KOPT-K1 (cell line): Measurements from ENCODE around the gene SLC45A1.

Source experiments
- H3K27ac ChIP-seq: fragments of 200-600 bp; sonication (generic); 2 replicates; pipeline ENCODE4 v1.5.1; 2016; ENCODE audit warnings: antibody characterized with exemption, mild to moderate bottlenecking, low read depth, low read length; ENCODE audit not compliant: poor library complexity, severe bottlenecking
- H3K36me3 ChIP-seq: fragments of 200-600 bp; sonication (generic); 2 replicates; pipeline ENCODE4 v1.5.1; 2017; ENCODE audit warnings: antibody characterized with exemption, mild to moderate bottlenecking, low read length, moderate library complexity; ENCODE audit not compliant: insufficient read depth
- H3K9me3 ChIP-seq: fragments of 200-600 bp; sonication (generic); 2 replicates; pipeline ENCODE4 v1.5.1; 2017; ENCODE audit warnings: antibody characterized with exemption, low read length, mild to moderate bottlenecking; ENCODE audit not compliant: insufficient read depth, poor library complexity, severe bottlenecking

The SLC45A1 gene

DNA sequence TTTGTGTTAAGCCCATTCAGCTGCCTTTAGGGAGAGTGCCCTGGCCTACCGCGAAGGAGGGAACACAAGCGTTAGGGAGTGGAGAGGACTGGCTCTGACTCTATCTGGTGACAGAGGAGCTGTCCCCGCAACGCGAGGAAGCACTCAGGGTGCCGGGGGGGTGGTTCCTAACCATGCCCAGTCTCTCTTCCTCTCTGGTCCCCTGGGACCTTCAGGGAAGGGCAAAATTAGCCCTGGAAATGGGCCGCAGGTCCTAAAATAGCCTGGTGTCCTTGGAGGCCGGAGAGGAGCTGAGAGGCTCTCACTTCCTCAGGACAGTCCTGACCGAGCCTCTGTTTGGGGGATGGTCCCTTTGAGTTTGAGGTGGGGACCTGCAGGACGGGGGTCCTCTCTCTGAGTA, 5.8 kb downstream of the SLC45A1 start:
- Histone ChIP-seq H3K27ac (no peak overlapping the region), H3K9me3 (no peaks in the 10 kb centered on the region), H3K36me3 (no peaks in the 10 kb centered on the region)

DNA sequence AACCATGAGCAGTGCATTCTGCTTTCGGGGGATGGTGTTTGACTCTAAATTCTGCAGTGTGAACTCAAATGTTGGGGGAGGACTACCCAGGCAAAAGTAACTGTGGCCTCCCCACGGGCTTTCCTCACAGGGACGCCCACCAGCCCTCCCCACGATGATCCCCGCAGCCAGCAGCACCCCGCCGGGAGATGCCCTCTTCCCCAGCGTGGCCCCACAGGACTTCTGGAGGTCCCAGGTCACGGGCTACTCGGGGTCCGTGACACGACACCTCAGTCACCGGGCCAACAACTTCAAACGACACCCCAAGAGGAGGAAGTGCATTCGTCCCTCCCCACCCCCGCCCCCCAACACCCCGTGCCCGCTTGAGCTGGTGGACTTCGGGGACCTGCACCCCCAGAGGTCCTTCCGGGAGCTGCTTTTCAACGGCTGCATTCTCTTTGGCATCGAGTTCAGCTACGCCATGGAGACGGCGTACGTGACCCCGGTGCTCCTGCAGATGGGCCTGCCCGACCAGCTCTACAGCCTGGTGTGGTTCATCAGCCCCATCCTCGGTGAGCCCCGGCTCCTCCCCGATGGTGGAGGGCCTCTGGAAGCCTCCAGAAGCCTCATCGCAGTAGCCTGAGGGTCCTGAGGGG, 6.4 kb downstream of the SLC45A1 start:
- Histone ChIP-seq H3K9me3 (no peaks in the 10 kb centered on the region), H3K27ac (no peak overlapping the region), H3K36me3 (no peaks in the 10 kb centered on the region)

DNA sequence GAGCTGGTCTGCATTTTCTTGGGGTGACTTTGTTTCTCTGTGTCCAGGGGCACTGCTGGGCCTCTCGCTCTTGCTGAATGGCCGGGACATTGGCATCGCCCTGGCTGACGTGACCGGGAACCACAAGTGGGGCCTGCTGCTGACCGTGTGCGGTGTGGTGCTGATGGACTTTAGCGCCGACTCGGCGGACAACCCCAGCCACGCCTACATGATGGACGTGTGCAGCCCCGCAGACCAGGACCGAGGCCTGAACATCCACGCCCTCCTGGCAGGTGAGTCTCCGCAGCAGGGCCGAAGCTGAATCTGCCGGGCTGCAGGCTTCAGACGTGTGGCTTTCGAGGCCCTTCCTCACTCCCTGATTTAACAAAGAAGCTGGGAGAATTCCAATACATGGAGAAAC, 7.9 kb downstream of the SLC45A1 start:
- no peaks in the 10 kb centered on the region for H3K9me3 ChIP-seq
- no peaks in the 10 kb centered on the region for H3K36me3 ChIP-seq
- H3K27ac ChIP-seq, result no peak overlapping the region

DNA sequence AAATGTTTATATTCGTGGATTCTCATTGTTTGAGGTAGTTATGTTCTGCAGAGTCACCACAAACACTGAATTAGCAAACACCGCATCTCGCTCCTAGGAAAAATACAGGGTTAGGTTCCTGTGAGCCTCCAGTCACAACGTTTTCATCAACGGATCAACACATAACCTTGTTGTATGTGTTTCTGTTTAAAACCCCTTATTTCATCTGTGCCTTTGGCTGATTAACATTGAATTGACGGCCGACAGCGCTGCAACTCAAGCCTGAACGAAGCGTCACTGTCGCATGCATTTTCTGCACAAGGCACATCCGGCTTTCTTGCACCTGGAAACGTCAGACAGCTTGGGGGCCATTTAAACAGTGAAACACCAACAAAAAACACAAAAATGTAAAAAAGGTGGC, 8.4 kb downstream of the SLC45A1 start:
- Histone ChIP-seq H3K9me3 (no peaks in the 10 kb centered on the region), H3K27ac (no peak overlapping the region), H3K36me3 (no peaks in the 10 kb centered on the region)

DNA sequence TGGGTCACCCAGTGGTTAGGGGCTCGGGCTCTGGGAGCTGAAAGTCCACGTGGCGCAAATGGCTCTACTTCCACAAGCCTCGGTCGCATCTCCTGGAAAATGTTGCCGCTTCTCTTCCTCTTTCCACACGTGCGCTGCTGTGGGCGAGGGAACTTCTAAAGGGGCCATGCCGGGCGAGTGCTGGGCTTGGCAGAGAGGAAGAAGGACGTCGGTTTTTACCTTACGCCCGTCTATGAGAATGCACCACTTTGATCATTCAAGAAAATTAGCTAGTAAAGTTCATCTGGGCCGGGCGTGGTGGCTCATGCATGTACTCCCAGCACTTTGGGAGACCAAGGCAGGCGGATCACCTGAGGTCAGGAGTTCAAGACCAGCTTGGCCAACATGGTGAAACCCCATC, 10.4 kb downstream of the SLC45A1 start:
- Histone ChIP-seq H3K9me3 (no peaks in the 10 kb centered on the region), H3K36me3 (no peaks in the 10 kb centered on the region), H3K27ac (no peak overlapping the region)

DNA sequence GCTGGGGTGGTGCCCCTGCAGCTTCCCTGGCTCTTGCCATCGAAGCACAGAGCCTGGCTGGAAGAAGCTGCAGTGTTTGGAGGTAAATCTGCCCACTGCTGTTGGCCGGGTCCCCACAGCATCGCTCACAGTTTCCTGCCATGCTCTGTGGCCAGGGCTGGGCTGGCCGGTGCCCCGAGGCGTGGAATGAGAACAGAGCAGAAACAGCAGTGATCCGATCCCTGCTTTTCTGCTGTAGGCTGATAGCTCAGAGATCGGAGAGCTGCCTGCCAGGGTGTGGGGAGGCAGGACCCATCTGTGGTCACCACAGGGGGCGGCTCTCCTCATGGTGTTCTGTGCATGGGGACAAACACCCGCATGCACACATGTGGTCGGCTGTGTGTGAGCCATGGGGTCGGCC, 11.5 kb downstream of the SLC45A1 start:
- Histone ChIP-seq H3K36me3 (no peaks in the 10 kb centered on the region), H3K9me3 (no peaks in the 10 kb centered on the region), H3K27ac (no peak overlapping the region)

DNA sequence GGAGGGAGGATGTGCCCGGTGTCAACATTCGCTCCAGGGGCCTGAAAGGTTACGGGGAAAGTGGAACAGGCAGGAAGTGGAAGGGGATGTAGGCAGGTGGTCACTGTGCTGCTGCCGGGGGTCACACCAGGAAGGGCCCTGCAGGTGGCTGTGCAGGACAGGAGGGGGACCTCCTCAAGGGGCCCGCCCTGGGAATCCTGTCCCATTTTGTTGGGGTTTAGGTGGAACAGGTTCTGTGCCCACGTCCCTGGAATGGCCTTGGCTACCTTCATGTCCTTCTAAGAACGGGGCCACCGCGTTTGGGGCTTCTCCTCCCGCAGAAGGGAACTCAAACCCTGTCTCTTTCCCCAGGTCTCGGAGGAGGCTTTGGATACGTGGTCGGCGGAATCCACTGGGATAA, 11.9 kb downstream of the SLC45A1 start:
- Histone ChIP-seq H3K27ac (no peak overlapping the region), H3K9me3 (no peaks in the 10 kb centered on the region), H3K36me3 (no peaks in the 10 kb centered on the region)

DNA sequence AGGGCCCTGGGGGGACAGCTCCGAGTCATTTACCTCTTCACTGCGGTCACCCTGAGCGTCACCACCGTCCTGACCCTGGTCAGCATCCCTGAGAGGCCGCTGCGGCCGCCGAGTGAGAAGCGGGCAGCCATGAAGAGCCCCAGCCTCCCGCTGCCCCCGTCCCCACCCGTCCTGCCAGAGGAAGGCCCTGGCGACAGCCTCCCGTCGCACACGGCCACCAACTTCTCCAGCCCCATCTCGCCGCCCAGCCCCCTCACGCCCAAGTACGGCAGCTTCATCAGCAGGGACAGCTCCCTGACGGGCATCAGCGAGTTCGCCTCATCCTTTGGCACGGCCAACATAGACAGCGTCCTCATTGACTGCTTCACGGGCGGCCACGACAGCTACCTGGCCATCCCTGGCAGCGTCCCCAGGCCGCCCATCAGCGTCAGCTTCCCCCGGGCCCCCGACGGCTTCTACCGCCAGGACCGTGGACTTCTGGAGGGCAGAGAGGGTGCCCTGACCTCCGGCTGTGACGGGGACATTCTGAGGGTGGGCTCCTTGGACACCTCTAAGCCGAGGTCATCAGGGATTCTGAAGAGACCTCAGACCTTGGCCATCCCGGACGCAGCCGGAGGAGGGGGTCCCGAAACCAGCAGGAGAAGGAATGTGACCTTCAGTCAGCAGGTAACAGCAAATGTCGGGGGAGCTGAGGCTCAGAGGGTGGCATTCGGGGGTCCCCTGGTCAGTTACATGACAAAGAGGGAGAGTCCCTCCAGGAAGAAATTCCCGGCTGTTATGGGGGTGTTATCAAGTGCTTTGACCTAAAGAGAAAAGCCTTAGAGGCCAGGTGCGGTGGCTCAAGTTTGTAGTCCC, 12.6 kb downstream of the SLC45A1 start:
- Histone ChIP-seq H3K9me3 (no peaks in the 10 kb centered on the region), H3K36me3 (no peaks in the 10 kb centered on the region), H3K27ac (no peak overlapping the region)

DNA sequence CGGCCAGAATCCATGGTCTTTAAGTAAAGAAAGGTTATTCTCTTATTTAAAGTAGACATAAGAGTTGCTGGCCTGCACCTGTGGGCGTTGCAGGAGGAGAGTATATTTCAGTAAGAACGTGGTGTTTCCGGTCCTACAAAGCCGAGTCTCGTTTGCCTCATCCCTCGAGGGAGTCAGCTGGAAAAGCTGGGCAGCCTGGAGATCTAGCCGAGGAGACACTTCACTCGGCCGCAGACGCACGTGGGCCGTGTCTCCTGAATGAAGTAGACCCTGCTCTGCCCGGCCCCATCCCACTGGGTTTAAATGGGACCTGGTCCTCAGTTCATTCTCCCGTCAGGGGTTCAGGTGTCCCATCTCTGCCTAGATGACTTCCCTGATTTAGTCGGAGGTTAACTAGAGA, 14.9 kb downstream of the SLC45A1 start:
- no peaks in the 10 kb centered on the region for H3K36me3 ChIP-seq
- H3K27ac ChIP-seq, result no peak overlapping the region
- H3K9me3 ChIP-seq, result peaks cover 9% of the 10 kb centered on the region

DNA sequence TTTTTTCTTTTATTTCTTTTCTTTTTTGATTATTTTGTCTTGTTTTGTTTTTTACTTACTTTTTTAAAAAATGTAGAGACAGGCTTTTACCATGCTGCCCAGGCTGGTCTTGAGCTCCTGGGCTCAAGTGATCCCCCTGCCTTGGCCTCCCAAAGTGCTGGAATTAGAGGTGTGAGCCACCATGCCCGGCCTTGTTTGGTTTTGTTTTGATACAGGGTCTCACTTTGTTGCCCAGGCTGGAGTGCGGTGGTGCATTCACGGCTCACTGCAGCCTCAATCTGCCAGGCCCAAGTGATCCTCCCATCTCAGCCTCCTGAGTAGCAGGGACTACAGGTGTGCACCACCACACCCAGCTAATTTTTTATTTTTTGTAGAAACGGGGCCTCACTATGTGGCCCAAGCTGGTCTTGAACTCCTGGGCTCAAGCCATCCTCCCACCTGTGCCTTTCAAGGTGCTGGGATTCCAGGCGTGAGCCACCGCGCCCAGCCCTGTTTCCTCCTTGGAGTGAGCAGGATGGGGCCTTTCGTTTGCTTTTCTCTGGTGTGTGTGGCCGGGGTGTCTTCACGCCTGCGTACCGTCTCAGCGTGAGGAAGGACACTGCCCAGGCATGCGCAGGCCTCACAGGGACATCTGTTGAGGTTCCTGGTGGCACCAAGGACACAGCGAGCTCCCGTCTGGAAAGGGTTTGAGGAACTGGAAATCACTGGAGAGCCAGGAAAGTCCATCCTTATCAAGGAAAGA, 15.5 kb downstream of the SLC45A1 start:
- H3K27ac ChIP-seq, result no peak overlapping the region
- H3K36me3 ChIP-seq, result no peaks in the 10 kb centered on the region
- H3K9me3 ChIP-seq, result peaks cover 10% of the 10 kb centered on the region

DNA sequence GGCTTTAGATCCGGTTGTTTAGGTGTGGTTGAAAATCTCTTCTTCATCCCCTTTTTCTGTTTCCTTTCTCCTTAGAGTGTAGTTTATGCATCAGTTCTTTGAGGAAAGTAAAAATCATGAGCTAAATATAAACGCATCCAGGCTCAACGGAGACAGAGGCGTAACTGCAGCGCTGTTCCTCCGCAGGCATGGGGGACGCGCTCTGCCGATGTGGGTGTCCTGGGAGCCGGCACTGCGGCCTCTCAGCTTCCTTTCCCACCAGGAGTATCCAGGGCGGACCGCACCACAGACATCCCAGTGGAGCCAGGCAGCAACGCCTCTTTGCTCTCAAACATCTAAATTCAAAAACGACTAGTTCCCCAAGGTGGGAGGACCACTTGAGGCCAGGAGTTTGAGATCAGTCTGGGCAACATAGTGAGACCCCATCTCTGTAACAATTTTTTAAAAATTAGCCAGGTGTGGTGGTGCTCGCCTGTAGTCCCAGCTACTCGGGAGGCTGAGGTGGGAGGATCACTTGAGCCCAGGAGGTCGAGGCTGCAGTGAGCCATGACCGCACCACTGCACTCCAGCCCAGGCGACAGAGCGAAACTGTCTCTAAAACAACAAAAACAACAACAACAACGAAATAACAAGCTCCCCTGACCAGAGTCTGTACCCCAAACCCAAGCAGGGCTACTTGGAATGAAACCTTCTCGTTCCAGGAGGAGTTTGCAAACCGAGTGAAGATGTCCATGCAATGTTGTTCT, 16.4 kb downstream of the SLC45A1 start:
- H3K9me3 ChIP-seq, result peaks cover 10% of the 10 kb centered on the region
- no peak overlapping the region for H3K27ac ChIP-seq
- H3K36me3 ChIP-seq, result no peaks in the 10 kb centered on the region

DNA sequence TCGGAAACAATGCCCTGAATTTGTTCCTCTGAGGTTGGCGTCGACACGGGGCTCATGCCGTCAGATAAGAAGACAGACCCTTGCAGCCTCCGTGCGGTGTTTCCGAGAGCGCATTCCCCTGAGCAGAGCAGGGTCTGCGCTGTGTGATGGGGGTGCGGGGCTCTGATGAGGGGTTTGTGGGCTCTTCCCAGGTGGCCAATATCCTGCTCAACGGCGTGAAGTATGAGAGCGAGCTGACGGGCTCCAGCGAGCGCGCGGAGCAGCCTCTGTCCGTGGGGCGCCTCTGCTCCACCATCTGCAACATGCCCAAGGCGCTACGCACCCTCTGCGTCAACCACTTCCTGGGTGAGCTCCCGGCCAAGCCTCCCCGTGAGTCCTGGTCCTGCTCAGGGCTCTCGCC, 17.3 kb downstream of the SLC45A1 start:
- Histone ChIP-seq H3K36me3 (no peaks in the 10 kb centered on the region), H3K9me3 (peaks cover 10% of the 10 kb centered on the region)

DNA sequence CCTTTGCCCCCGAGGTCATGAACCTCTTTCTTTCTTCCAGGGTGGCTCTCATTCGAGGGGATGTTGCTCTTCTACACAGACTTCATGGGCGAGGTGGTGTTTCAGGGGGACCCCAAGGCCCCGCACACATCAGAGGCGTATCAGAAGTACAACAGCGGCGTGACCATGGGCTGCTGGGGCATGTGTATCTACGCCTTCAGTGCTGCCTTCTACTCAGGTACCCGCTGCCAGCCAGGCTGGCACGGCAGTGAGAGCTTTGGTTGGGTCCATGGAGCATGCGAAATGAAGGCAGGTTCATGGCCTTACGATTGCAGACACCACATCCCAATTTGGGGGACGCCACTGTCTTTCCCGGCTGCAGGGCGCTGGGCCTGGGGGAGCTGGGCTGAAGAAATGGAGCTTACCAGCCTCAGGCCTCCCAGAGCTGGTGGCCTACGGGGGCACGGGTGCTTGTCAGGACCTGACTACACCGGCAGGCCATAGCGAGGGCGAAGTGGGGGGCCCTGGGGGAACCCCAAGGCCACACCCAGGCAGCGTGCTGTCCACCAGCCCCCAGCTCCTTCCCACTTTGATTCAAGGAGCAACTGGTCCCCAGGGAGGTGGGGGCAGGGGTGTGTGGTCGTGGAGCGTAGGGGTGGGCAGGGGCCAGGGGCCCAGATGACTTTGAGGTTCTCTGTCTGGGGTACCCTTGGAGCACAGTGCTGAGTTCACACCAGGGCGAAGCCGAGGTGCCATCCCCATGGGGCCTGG, 20.0 kb downstream of the SLC45A1 start:
- Histone ChIP-seq H3K36me3 (no peaks in the 10 kb centered on the region), H3K9me3 (peaks cover 10% of the 10 kb centered on the region), H3K27ac (no peak overlapping the region)

More for the DNA sequence above, 17.3 kb downstream of the SLC45A1 start:
- no peak overlapping the region for H3K27ac ChIP-seq

DNA sequence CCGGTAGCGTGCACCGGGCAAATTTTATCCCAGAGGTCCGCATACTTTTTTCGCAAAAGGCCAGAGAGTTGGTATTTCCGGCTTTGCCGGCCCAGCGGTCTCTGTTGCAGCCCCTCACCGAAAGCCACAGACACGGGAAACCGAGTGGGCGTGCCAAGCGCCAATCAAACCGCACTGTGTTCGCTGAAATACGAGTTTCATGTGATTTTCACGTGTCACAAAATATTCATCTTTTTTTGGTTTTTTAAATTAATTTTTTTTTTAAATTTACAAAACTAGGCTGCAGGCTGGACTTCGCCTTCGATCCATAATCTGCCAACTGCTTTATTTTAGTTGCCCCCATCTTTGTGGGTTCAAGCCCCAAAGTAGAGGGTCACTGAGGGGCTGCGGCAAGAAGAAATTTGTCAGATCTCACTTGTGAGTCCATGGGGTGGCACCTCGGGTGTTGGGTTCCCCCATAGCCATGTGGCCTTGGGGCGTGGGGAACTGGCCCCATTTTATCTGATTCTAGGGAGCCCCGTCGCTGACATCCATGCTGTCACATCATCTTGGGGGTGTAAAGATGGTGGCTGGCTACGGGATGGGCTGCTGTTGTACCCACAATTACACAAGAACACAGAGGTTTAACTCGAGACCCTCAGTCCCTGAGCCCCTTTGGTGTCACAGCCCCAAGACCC, 20.8 kb downstream of the SLC45A1 start:
- H3K36me3 ChIP-seq, result no peaks in the 10 kb centered on the region

More for the DNA sequence above, 20.8 kb downstream of the SLC45A1 start:
- no peak overlapping the region for H3K27ac ChIP-seq
- peaks cover 10% of the 10 kb centered on the region for H3K9me3 ChIP-seq
